DOHH2 (cell line): ENCODE measurements around the gene ZCRB1.

Experiments
- CTCF ChIP-seq: fragments of 200-600 bp; sonication (generic); IDR thresholded peaks from one replicate; pipeline ENCODE4 v1.5.1; 2014; ENCODE audit warnings: antibody characterized with exemption, mild to moderate bottlenecking, low read depth, low read length; ENCODE audit not compliant: poor library complexity, severe bottlenecking
- EZH2phosphoT487 ChIP-seq: fragments of 200-600 bp; sonication (generic); IDR thresholded peaks from 2 replicates; pipeline ENCODE4 v1.6.1; 2017; ENCODE audit warnings: borderline replicate concordance, mild to moderate bottlenecking, antibody characterized with exemption, low read length, moderate library complexity, mixed read lengths

- TF ChIP-seq CTCF (no peak), EZH2phosphoT487 (no peak)
These were observed 19.6 kb downstream of the ZCRB1 start for GRCh38 chr12:42306297-42306696.
